H1 (cell line): Measurements from ENCODE around the gene DCDC1. TPM values are rescaled to one million over a fixed set of nuclear protein-coding genes. Genes with fewer than 3 reads are reported as not detected.

ENCODE experiments used
- CTCF ChIA-PET: fragments of 300-600 bp; sonication (Branson Sonifier 250); formaldehyde crosslinking; loops from one replicate; lab custom pipeline; 2021; ENCODE audit not compliant: partially characterized antibody; lab: Charles Lee
- POLR2A ChIA-PET: fragments of 300-600 bp; sonication (Branson Sonifier 250); formaldehyde crosslinking; loops from one replicate; lab custom pipeline; 2021; ENCODE audit warnings: inconsistent platforms; ENCODE audit not compliant: partially characterized antibody; lab: Charles Lee
- DNase-seq, 2 experiments: peaks; one replicate each; pipeline versions ENCODE4 v3.0.0 to v3.0.0-alpha.2; 2010 to 2022; ENCODE audit warnings: low spot score in 2 of 2, low read depth in 1 of 2, mixed read lengths in 1 of 2
- FAIRE-seq: peaks from 2 replicates; lab custom pipeline; 2011; peaks lifted over from hg19 to GRCh38; lab: Jason Lieb, UNC
- H2AFZ ChIP-seq: 2 replicates; pipeline ENCODE4 v1.8.1; 2012; ENCODE audit warnings: low read length, inconsistent platforms
- H2AK5ac ChIP-seq: 2 replicates; pipeline ENCODE4 v1.6.1; 2013; ENCODE audit warnings: low read depth, low read length
- H2BK120ac ChIP-seq: replicated peaks from 2 replicates; pipeline ENCODE3; 2013; ENCODE audit warnings: low read depth, low read length, inconsistent platforms
- H2BK12ac ChIP-seq: 2 replicates; pipeline ENCODE4 v1.6.1; 2013; ENCODE audit warnings: low read depth, low read length
- H2BK15ac ChIP-seq: 2 replicates; pipeline ENCODE4 v1.6.1; 2013; ENCODE audit warnings: low read length
- H2BK20ac ChIP-seq: 2 replicates; pipeline ENCODE4 v1.6.1; 2013; ENCODE audit warnings: low read length
- H2BK5ac ChIP-seq: 2 replicates; pipeline ENCODE4 v1.6.1; 2013; ENCODE audit warnings: low read depth, low read length
- H3K14ac ChIP-seq: 2 replicates; pipeline ENCODE4 v1.6.1; 2013; ENCODE audit warnings: inconsistent platforms; ENCODE audit not compliant: insufficient read length
- H3K18ac ChIP-seq: 2 replicates; pipeline ENCODE4 v1.6.1; 2013; ENCODE audit warnings: low read length; ENCODE audit errors: extremely low read depth
- H3K23ac ChIP-seq: 2 replicates; pipeline ENCODE4 v1.6.1; 2013; ENCODE audit warnings: inconsistent platforms; ENCODE audit not compliant: insufficient read length
- H3K23me2 ChIP-seq: 2 replicates; pipeline ENCODE4 v1.6.1; 2013; ENCODE audit warnings: low read depth, low read length
- H3K27ac ChIP-seq: 2 replicates; pipeline ENCODE4 v1.6.1; 2011; ENCODE audit warnings: low read depth, low read length, inconsistent platforms
- H3K27me3 ChIP-seq, 4 experiments: replicated peaks in 1 of 4; 1 replicate in 1 of 4; 2 replicates in 3 of 4; pipeline versions ENCODE4 v1.6.1 to v1.8.1; 2011 to 2013; ENCODE audit warnings: low read length in 3 of 4, mild to moderate bottlenecking in 3 of 4, inconsistent platforms in 2 of 4, mixed read lengths in 2 of 4, moderate library complexity in 1 of 4; ENCODE audit not compliant: control insufficient read depth in 3 of 4, insufficient read depth in 3 of 4; ENCODE audit errors: extremely low read depth in 1 of 4
- H3K36me3 ChIP-seq, 4 experiments: 2 replicates each; pipeline versions ENCODE4 v1.6.1 to v1.8.1; 2011 to 2013; ENCODE audit warnings: mild to moderate bottlenecking in 4 of 4, low read length in 3 of 4, moderate library complexity in 2 of 4, control low read depth in 1 of 4, inconsistent platforms in 1 of 4; ENCODE audit not compliant: insufficient read depth in 4 of 4, control insufficient read depth in 2 of 4
- H3K4ac ChIP-seq: replicated peaks from 2 replicates; pipeline ENCODE3; 2013; ENCODE audit warnings: low read length, low read depth, mixed read lengths, inconsistent platforms; ENCODE audit not compliant: insufficient read length
- H3K4me1 ChIP-seq, 4 experiments: replicated peaks in 1 of 4; 1 replicate in 1 of 4; 2 replicates in 3 of 4; pipeline versions ENCODE4 v1.6.1 to v1.8.1; 2011 to 2013; ENCODE audit warnings: low read length in 3 of 4, inconsistent platforms in 2 of 4, mixed read lengths in 1 of 4; ENCODE audit not compliant: insufficient read depth in 4 of 4, control insufficient read depth in 3 of 4
- H3K4me2 ChIP-seq, 2 experiments: 2 replicates each; pipeline versions ENCODE4 v1.6.1 to v1.8.1; 2011 to 2013; ENCODE audit warnings: low read depth in 2 of 2, low read length in 2 of 2, control low read depth in 1 of 2, inconsistent platforms in 1 of 2, mild to moderate bottlenecking in 1 of 2; ENCODE audit not compliant: insufficient read depth in 1 of 2
- H3K4me3 ChIP-seq, 4 experiments: fragments of 200-600, 300-600 bp in 1 of 4; sonication (generic), shearing (Covaris generic), sonication (Bioruptor Twin) in 1 of 4; 2 replicates each; pipeline versions ENCODE4 v1.5.1 to v1.8.1; 2011 to 2016; ENCODE audit warnings: low read length in 4 of 4, low read depth in 3 of 4, control low read depth in 2 of 4, inconsistent platforms in 2 of 4, mild to moderate bottlenecking in 2 of 4, mixed read lengths in 1 of 4, moderate library complexity in 1 of 4; ENCODE audit not compliant: insufficient read depth in 2 of 4; ENCODE audit errors: extremely low read depth in 1 of 4
- H3K56ac ChIP-seq: replicated peaks from 2 replicates; pipeline ENCODE3; 2013; ENCODE audit warnings: low read depth, mild to moderate bottlenecking, mixed read lengths, low read length, inconsistent platforms; ENCODE audit not compliant: insufficient read length
- H3K79me1 ChIP-seq: 2 replicates; pipeline ENCODE4 v1.6.1; 2013; ENCODE audit warnings: low read depth, low read length, control low read depth
- H3K79me2 ChIP-seq, 2 experiments: 2 replicates each; pipeline versions ENCODE4 v1.6.1 to v1.8.1; 2012 to 2013; ENCODE audit warnings: low read length in 2 of 2, mild to moderate bottlenecking in 2 of 2, inconsistent platforms in 1 of 2; ENCODE audit not compliant: insufficient read depth in 2 of 2, control insufficient read depth in 1 of 2
- H3K9ac ChIP-seq, 4 experiments: replicated peaks in 1 of 4; 1 replicate in 1 of 4; 2 replicates in 3 of 4; pipeline versions ENCODE4 v1.6.1 to v1.8.1; 2011 to 2013; ENCODE audit warnings: low read depth in 3 of 4, low read length in 3 of 4, control low read depth in 2 of 4, mild to moderate bottlenecking in 2 of 4, moderate library complexity in 2 of 4, inconsistent platforms in 1 of 4; ENCODE audit errors: extremely low read depth in 1 of 4
- H3K9me3 ChIP-seq, 2 experiments: 2 replicates each; pipeline versions ENCODE4 v1.6.1 to v1.8.1; 2012 to 2013; ENCODE audit warnings: mild to moderate bottlenecking in 2 of 2, moderate library complexity in 2 of 2, control low read depth in 1 of 2, inconsistent platforms in 1 of 2, low read depth in 1 of 2, low read length in 1 of 2, mixed read lengths in 1 of 2; ENCODE audit not compliant: insufficient read depth in 2 of 2
- H4K20me1 ChIP-seq, 2 experiments: replicated peaks in 1 of 2; 2 replicates each; pipeline versions ENCODE3 to v1.8.1; 2011 to 2013; ENCODE audit warnings: inconsistent platforms in 2 of 2, low read length in 2 of 2, mild to moderate bottlenecking in 1 of 2; ENCODE audit not compliant: insufficient read depth in 2 of 2, control insufficient read depth in 1 of 2
- H4K5ac ChIP-seq: 2 replicates; pipeline ENCODE4 v1.6.1; 2013; ENCODE audit warnings: low read length, low read depth, mixed read lengths, inconsistent platforms; ENCODE audit not compliant: insufficient read length
- H4K8ac ChIP-seq: 2 replicates; pipeline ENCODE4 v1.8.0; 2013; ENCODE audit warnings: mild to moderate bottlenecking, moderate library complexity, low read length, inconsistent platforms; ENCODE audit not compliant: insufficient read depth; ENCODE audit errors: extremely low read depth
- H4K91ac ChIP-seq: replicated peaks from 2 replicates; pipeline ENCODE3; 2013; ENCODE audit warnings: low read length, mixed read lengths, inconsistent platforms; ENCODE audit not compliant: insufficient read length
- SUZ12 ChIP-seq: fragments of 200-600 bp; sonication (generic); IDR thresholded peaks from 2 replicates; pipeline ENCODE4 v1.6.1; 2012; ENCODE audit warnings: mild to moderate bottlenecking, inconsistent platforms, low read length, moderate library complexity, mixed read lengths
- TCF12 ChIP-seq: IDR thresholded peaks from 2 replicates; pipeline ENCODE4 v1.6.1; 2011; ENCODE audit warnings: low read depth, mild to moderate bottlenecking, low read length
- WGBS, 2 experiments: shearing (Covaris generic) in 1 of 2; methylation state at CpG; one replicate each; pipeline versions ENCODE4 v1.1.6 to v1.1.7; 2013 to 2015; ENCODE audit warnings: low lambda C conversion rate in 2 of 2, mixed read lengths in 2 of 2, inconsistent platforms in 1 of 2, low coverage in 1 of 2, missing lambda C conversion rate in 1 of 2; ENCODE audit not compliant: insufficient replicate concordance in 2 of 2, insufficient coverage in 1 of 2, insufficient read length in 1 of 2; ENCODE audit errors: extremely low coverage in 1 of 2, missing lambda C conversion rate in 1 of 2; 5-methylcytosine and 5-hydroxymethylcytosine counted together
- polyA plus RNA-seq, 7 experiments: library from polyadenylated mRNA; depleted of rRNA in 3 of 7; stranded (reverse) in 5 of 7; unstranded in 2 of 7; fragments of >200 nt in 5 of 7; fragments of 200-250 nt in 2 of 7; gene quantifications; 1 replicate in 5 of 7; 2 replicates in 1 of 7; 4 replicates in 1 of 7; pipeline versions ENCODE4 v1.2.1 to v1.2.3, GENCODE V29; 2011 to 2013; ENCODE audit warnings: missing spikeins in 2 of 7, mixed read lengths in 2 of 7
- total RNA-seq: library from RNA; stranded (reverse); fragmentation: NEBNext Ultra II Directional; extraction: Animal tissue kit (Norgen Biotek cat#: 25700); gene quantifications from 2 replicates; pipeline ENCODE4 v1.2.1, GENCODE V29; 2021

DCDC1 gene
- total and polyA plus RNA-seq, 2 of the 8 experiments (the other 6 are each of a cell fraction or from before 2014, with no cell fraction given), result 0.15 to 0.56 TPM

DNA sequence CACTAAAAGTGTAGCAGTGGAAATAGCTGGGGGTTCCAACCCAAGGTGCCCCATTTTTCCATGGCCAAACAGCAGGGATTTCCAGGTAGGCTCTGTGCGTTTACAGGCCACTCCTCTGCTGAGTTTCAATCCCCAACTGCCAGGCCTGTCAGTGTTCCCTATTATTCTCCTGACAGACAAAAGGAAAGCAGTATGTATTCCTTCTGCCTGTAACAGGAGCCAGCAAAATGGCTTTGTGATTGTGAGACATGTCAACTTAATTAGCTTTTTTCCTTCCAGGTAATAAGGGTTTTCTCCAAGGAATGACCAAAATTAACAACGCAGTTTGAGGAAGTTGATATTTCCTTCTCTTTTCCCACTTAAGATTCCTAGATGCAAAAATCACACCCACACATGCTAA is 506.3 kb downstream of the DCDC1 start:
- WGBS, 2 experiments, result 68% methylated on average over 2 of the region's 2 CpGs; no CpG with 5 or more reads in 1 of the 2 experiments
- Histone ChIP-seq H3K23me2 (no peaks in the 10 kb centered on the region), H3K36me3 (no peaks in the 10 kb centered on the region; a peak in 1 of 8 replicates), H3K4me3 (no peak overlapping the region), H4K91ac (no peak overlapping the region), H3K14ac (no peak overlapping the region), H4K5ac (no peak overlapping the region), H3K79me2 (no peaks in the 10 kb centered on the region), H2AK5ac (no peak overlapping the region)
- TF ChIP-seq SUZ12, result no peak
- TF ChIP-seq TCF12, result no peak
- TF ChIP-seq, all 59 proteins: peak for 0
- Histone ChIP-seq H3K4me2 (no peak overlapping the region), H2BK12ac (no peak overlapping the region), H2BK120ac (no peak overlapping the region), H3K9ac (no peak overlapping the region), H3K23ac (no peak overlapping the region), H2AFZ (no peak overlapping the region), H3K56ac (no peak overlapping the region), H4K20me1 (no peaks in the 10 kb centered on the region), H4K8ac (no peak overlapping the region), H3K27me3 (no peaks in the 10 kb centered on the region), H2BK15ac (no peak overlapping the region), H3K79me1 (no peaks in the 10 kb centered on the region), H2BK5ac (no peak overlapping the region), H3K27ac (no peak overlapping the region), H3K4ac (no peak overlapping the region), H3K4me1 (peaks cover 0 to 11% (median 8%) of the 10 kb centered on the region in 4 experiments; a peak in 3 of 7 replicates), H2BK20ac (no peak overlapping the region), H3K18ac (no peak overlapping the region), H3K9me3 (no peaks in the 10 kb centered on the region)
- ChIA-PET POLR2A (no interaction called here), CTCF (interaction anchor here (0.8 to 1.5 kb wide), 4 partner anchors 8 to 16 kb away, joined by 3 read pairs; no protein-coding TSS in a partner anchor)
- no peak for FAIRE-seq
- no peak for DNase-seq
